Ovary (tissue), 9 donors: ENCODE results near the gene THEMIS. TPM values are rescaled to one million over a fixed set of nuclear protein-coding genes. Genes with fewer than 3 reads are reported as not detected.

Experiments
- DNase-seq, 5 donors: peaks; one replicate each; pipeline ENCODE4 v3.0.0-alpha.2; 2019 to 2020
- H3K27ac ChIP-seq, 2 donors: fragments of 200-600 bp; one replicate each; pipeline versions ENCODE4 v1.5.1 to v1.8.0; 2019 to 2022
- H3K27me3 ChIP-seq: fragments of 200-600 bp; one replicate; pipeline ENCODE4 v1.8.0; 2022
- H3K36me3 ChIP-seq: fragments of 200-600 bp; sonication (generic); one replicate; pipeline ENCODE4 v1.5.1; 2019
- H3K4me1 ChIP-seq: one replicate; pipeline ENCODE4 v1.8.1; 2013; ENCODE audit warnings: mild to moderate bottlenecking, moderate library complexity; ENCODE audit not compliant: insufficient read depth
- H3K4me3 ChIP-seq: fragments of 200-600 bp; sonication (generic); one replicate; pipeline ENCODE4 v1.5.1; 2017
- H3K9me3 ChIP-seq, 2 donors: fragments of 200-600 bp in 1 of 2; sonication (generic) in 1 of 2; one replicate each; pipeline versions ENCODE4 v1.5.1 to v1.8.1; 2013 to 2019; ENCODE audit warnings: mild to moderate bottlenecking in 1 of 2, moderate library complexity in 1 of 2
- EP300 ChIP-seq: sonication (generic); formaldehyde crosslinking; IDR thresholded peaks from one replicate; pipeline ENCODE4 v1.6.1; 2017; ENCODE audit warnings: antibody characterized with exemption
- POLR2A ChIP-seq: fragments of 450-650 bp; IDR thresholded peaks from one replicate; pipeline ENCODE4 v1.6.1; 2017; ENCODE audit warnings: antibody characterized with exemption, mild to moderate bottlenecking, moderate library complexity
- WGBS, 3 donors: extraction: QIAGEN DNeasy Blood & Tissue Kit in 1 of 3; methylation state at CpG; one replicate each; pipeline versions ENCODE4 v1.1.5 to v1.1.7; 2013 to 2017; 5-methylcytosine and 5-hydroxymethylcytosine counted together
- intact Hi-C, 4 donors: fragments of 100-400 bp; cut with DNase I; formaldehyde crosslinking; loops; one replicate each; pipeline versions ENCODE4 v1.11.0 to v1.15.1; 2022 to 2023
- polyA plus RNA-seq, 2 donors: library from polyadenylated mRNA; stranded (reverse); fragments of 200-250 nt in 1 of 2; fragments of 350-450 nt in 1 of 2; fragmentation: Illumina TruSeq in 1 of 2; extraction: RNeasy Lipid Tissue Mini Kit (QIAGEN cat#74804) in 1 of 2; gene quantifications; one replicate each; pipeline ENCODE4 v1.2.3, GENCODE V29; 2013 to 2014
- total RNA-seq, 7 donors: library from RNA; depleted of rRNA in 2 of 7; stranded (reverse); fragments of >200 nt in 2 of 7; fragmentation: NEBNext Ultra II Directional in 3 of 7; extraction: Animal tissue kit (Norgen Biotek cat#: 25700) in 3 of 7; gene quantifications; one replicate each; pipeline versions ENCODE4 v1.1.0 to v1.2.4, GENCODE V29; 2016 to 2023
- TF ChIP-seq, protein P1 (sequence below), 3 donors: fragments of 450-650 bp in 2 of 3; fragments of 200-600 bp in 1 of 3; IDR thresholded peaks; one replicate each; pipeline versions ENCODE4 v1.5.1 to v1.8.0; 2016 to 2022; ENCODE audit warnings: antibody characterized with exemption in 3 of 3, mild to moderate bottlenecking in 1 of 3
- donor health status: DM: no; HTN: no; CAD: no; lungs with moderate emphysema.
- donor health status: DM: no; HTN: no; CAD: no.
- donor health status: Bipolar disorder and iron deficiency.
- donor health status: DM: yes; HTN: yes; CAD: no.
- donor health status: DM: no; HTN: no; CAD: no.
- donor health status: DM: yes; HTN: yes; CAD: no.

Gene THEMIS
- total and polyA plus RNA-seq, 9 donors: 0.05 to 0.87 (median 0.40) TPM; not detected in 1

DNA sequence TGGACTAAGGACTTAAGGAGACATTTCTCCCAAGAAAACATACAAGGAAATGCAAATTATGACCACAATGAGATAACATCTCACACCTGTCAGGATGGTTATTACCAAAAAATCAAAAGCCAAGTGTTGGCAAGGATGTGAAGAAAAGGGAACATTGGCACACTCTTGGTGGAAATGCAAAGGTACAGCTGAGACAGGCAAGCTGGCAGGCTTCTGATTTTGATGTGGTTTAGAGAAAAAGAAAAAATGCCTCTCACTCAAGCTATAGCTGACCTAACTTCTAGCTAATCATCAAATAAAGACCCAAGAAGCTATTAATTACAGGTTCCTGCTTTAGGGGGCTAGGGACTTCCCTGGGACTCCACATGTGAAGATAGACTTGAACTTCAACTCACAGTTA, 139.8 kb downstream of the THEMIS start:
- Histone ChIP-seq H3K36me3 (no peaks in the 10 kb centered on the region), H3K27ac (no peak overlapping the region), H3K9me3 (no peaks in the 10 kb centered on the region), H3K27me3 (no peaks in the 10 kb centered on the region), H3K4me3 (no peak overlapping the region), H3K4me1 (no peaks in the 10 kb centered on the region)
- no peak for DNase-seq
- intact Hi-C loops: no loop called here
- TF ChIP-seq, protein P1, sequence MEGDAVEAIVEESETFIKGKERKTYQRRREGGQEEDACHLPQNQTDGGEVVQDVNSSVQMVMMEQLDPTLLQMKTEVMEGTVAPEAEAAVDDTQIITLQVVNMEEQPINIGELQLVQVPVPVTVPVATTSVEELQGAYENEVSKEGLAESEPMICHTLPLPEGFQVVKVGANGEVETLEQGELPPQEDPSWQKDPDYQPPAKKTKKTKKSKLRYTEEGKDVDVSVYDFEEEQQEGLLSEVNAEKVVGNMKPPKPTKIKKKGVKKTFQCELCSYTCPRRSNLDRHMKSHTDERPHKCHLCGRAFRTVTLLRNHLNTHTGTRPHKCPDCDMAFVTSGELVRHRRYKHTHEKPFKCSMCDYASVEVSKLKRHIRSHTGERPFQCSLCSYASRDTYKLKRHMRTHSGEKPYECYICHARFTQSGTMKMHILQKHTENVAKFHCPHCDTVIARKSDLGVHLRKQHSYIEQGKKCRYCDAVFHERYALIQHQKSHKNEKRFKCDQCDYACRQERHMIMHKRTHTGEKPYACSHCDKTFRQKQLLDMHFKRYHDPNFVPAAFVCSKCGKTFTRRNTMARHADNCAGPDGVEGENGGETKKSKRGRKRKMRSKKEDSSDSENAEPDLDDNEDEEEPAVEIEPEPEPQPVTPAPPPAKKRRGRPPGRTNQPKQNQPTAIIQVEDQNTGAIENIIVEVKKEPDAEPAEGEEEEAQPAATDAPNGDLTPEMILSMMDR (IDR thresholded peaks at IDR 0.05): no peak
- TF ChIP-seq EP300 (no peak), POLR2A (no peak)

DNA sequence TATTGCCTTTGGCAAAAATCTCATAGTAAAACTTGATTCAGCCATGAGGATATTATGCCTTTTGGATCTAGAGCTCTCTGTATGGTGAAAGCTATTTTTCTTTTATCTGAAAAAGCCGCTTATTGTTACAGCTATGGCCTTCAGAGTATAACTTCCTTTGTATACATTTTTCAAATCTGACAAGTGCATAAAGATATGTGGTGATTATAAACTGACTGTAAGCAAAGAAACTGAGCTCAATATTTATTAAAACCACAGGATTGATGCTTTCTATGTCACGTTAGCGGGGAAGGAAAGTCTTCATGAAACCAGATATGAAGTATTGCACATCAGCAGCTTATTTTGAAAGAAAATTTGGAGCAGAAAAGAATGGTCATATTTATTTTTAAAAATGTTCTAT, 151.8 kb downstream of the THEMIS start:
- Histone ChIP-seq H3K27ac (no peak overlapping the region), H3K9me3 (no peaks in the 10 kb centered on the region), H3K36me3 (no peaks in the 10 kb centered on the region), H3K4me3 (no peak overlapping the region), H3K4me1 (no peaks in the 10 kb centered on the region), H3K27me3 (no peaks in the 10 kb centered on the region)
- WGBS, 3 donors: 89 to 96% (median 91%) methylated on average over 3 of the region's 3 CpGs
- intact Hi-C loops: no loop called here
- no peak for TF ChIP-seq EP300
- no peak for TF ChIP-seq POLR2A
- TF ChIP-seq, protein P1 (IDR thresholded peaks at IDR 0.05): no peak
- DNase-seq: no peak

- DNase-seq: no peak
- Histone ChIP-seq H3K27ac (no peak overlapping the region), H3K27me3 (no peaks in the 10 kb centered on the region), H3K9me3 (no peaks in the 10 kb centered on the region), H3K36me3 (no peaks in the 10 kb centered on the region), H3K4me1 (no peaks in the 10 kb centered on the region), H3K4me3 (no peak overlapping the region)
- 67 to 84% (median 72%) methylated on average over 2 of the region's 2 CpGs for WGBS, 3 donors
- TF ChIP-seq EP300 (no peak), POLR2A (no peak)
- TF ChIP-seq, protein P1 (IDR thresholded peaks at IDR 0.05): no peak
- intact Hi-C loops: no loop called here
Observed at GRCh38 chr6:127748290-127748689, 152.6 kb downstream of the THEMIS start.

DNA sequence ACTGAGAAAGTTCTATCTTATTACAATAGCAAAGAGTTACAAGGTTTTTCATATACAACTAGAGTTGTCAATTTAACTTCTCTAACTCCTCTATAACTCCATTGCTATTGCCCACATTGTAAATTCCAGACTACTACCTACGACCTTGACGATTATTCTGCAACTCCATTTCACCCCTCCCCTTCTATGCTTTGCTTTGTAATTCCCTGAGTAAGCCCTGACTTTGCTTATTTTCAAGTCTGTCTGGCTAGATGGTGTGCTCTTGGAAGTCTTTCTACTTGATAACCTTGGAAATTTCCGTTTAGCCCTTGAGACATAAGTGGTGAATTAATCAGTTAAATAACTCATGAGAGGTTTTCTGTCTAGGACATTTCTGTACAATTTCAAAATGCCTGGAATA, 162.4 kb downstream of the THEMIS start:
- Histone ChIP-seq H3K4me3 (no peak overlapping the region), H3K27ac (no peak overlapping the region), H3K27me3 (no peaks in the 10 kb centered on the region), H3K36me3 (no peaks in the 10 kb centered on the region), H3K9me3 (no peaks in the 10 kb centered on the region), H3K4me1 (no peaks in the 10 kb centered on the region)
- TF ChIP-seq POLR2A (no peak), EP300 (no peak)
- TF ChIP-seq, protein P1 (IDR thresholded peaks at IDR 0.05): no peak
- no peak for DNase-seq
- intact Hi-C loops: no loop called here
- WGBS, 3 donors: 16 to 35% (median 16%) methylated on average over 3 of the region's 3 CpGs

- WGBS, 3 donors: 67 to 77% (median 71%) methylated on average over 3 of the region's 3 CpGs
- Histone ChIP-seq H3K4me3 (no peak overlapping the region), H3K27ac (no peak overlapping the region), H3K9me3 (no peaks in the 10 kb centered on the region), H3K4me1 (no peaks in the 10 kb centered on the region), H3K36me3 (no peaks in the 10 kb centered on the region), H3K27me3 (no peaks in the 10 kb centered on the region)
- DNase-seq: no peak
- TF ChIP-seq EP300: no peak
- TF ChIP-seq, protein P1 (IDR thresholded peaks at IDR 0.05): no peak
- intact Hi-C loops: no loop called here
Observed at GRCh38 chr6:127737768-127738167, 163.1 kb downstream of the THEMIS start.
